IMR-90 (cell line): ENCODE data around the gene WNT11.

Experiments
- CTCF ChIP-seq: conservative IDR thresholded peaks from 2 replicates; pipeline ENCODE4 v1.5.1; 2012; ENCODE audit warnings: mild to moderate bottlenecking, low read depth, low read length, improper control_type of control experiment
- FOS ChIP-seq: fragments of 150-350 bp; IDR thresholded peaks from 2 replicates; pipeline ENCODE4 v1.6.1; 2016; ENCODE audit warnings: low read depth, low read length
- MXI1 ChIP-seq: IDR thresholded peaks from 2 replicates; pipeline ENCODE4 v1.6.1; 2012; ENCODE audit warnings: low read depth, mild to moderate bottlenecking, low read length, moderate library complexity, borderline replicate concordance
- POLR2A ChIP-seq: IDR thresholded peaks from 2 replicates; pipeline ENCODE4 v1.6.1; 2012; ENCODE audit warnings: mild to moderate bottlenecking, low read depth, low read length

- TF ChIP-seq POLR2A (no peak), CTCF (no peak), MXI1 (no peak), FOS (no peak)
Measured at GRCh38 chr11:76247091-76247490, 40.8 kb upstream of the WNT11 start.
